HG03460 (cell line): ENCODE results near the gene HSCB.
"Not testable (repeated sequence)": the region's sequence is repeated elsewhere in the genome, so short reads cannot be mapped to it uniquely, and the experiment has no call there.

Experiments
- ATAC-seq: cut with Tn5 transposase; IDR thresholded peaks from one replicate; pipeline ENCODE4 v1.9.1; 2021; ENCODE audit not compliant: unreplicated experiment

The HSCB gene

DNA sequence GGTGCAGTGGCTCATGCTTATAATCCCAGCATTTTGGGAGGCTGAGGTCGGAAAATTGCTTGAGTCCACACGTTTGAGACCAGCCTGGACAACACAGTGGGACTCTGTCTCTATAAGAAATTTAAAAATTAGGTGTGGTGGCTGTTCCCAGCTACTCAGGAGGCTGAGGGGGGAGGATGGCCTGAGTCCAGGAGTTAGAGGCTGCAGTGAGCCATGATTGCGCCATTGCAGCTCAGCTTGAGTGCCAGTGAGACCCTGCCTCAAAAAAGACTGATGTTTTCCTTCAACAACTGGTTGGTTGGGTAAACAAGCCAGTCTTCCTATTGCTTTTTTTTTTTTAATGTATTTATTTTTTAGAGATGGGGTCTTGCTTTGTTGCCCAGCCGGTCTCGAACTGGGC lies 49.3 kb downstream of the HSCB start:
- ATAC-seq = no peak

- peak; percentile 61 for ATAC-seq
Observed at GRCh38 chr22:28791841-28792490, 50.1 kb downstream of the HSCB start.

- peak; percentile 34 for ATAC-seq
Observed at GRCh38 chr22:28792491-28793383, 50.9 kb downstream of the HSCB start.

- no peak for ATAC-seq
Observed at GRCh38 chr22:28793976-28794584, 52.2 kb downstream of the HSCB start.

DNA sequence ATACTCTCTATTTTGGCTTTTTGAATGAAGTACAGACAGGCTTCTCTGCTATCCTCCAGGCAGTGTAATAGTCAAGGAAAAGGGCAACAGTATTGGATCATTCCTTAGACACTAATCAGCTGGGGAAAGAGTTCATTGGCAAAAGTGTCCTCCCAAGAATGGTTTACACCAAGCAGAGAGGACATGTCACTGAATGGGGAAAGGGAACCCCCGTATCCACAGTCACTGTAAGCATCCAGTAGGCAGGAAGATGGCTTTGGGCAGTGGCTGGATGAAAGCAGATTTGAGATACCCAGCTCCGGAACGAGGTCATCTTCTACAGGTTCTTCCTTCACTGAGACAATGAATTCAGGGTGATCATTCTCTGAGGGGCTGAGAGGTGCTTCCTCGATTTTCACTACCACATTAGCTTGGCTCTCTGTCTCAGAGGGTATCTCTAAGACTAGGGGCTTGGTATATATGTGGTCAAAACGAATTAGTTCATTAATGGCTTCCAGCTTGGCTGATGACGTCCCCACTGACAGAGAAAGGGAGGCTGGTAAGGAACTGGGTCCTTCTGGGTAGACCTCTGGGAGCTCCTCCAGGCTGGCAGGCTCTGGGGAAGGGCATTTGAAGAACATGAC lies 53.3 kb downstream of the HSCB start:
- no peak for ATAC-seq

- no peak for ATAC-seq
Observed at GRCh38 chr22:28795932-28796856, 54.4 kb downstream of the HSCB start.

DNA sequence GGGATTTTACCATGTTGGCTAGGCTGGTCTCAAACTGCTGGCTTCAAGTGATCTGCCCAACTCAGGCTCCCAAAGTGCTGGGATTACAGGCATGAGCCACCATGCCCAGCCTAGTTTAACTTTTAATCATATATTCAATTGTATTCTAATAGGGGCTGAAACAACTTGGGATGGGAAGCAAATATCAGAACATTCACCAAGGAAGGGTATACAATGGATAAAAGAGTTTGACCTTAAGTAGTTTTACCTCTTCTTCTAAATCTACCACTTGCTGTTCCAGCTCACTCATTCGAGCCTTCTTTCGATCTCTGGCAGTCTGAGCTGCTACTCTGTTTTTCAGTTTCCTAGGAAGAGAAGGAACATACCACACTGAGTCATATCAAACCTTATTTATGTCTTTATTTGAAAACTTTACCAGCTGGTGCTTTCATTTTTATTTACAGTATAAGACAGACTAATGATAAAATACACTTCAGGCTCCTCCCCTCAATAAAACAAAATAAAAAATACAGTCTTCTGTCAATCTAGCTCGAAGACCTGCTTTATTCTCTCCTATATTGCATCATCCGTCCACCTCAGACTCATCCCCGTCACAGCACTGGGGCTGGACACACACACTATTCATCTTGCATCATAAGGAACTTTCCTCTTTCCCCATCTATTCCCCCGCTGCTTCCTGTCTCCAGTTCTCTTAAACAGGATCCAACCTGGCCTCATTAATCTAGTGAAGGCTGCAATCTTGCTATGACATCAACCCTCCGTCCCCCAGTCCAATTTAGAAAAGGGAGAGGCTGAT lies 57.2 kb downstream of the HSCB start:
- ATAC-seq = no peak

GRCh38 chr22:28799606-28800307 lies 57.9 kb downstream of the HSCB start:
- peak; percentile 29 for ATAC-seq

- ATAC-seq = peak; percentile 79
Observed at GRCh38 chr22:28800308-28801041, 58.6 kb downstream of the HSCB start, which contains the start of gene XBP1. XBP1 (minus strand) TSS chr22:28800569.

- ATAC-seq = no peak
Observed at GRCh38 chr22:28801845-28802594, 60.2 kb downstream of the HSCB start.

- ATAC-seq = no peak
Observed at GRCh38 chr22:28802595-28803123, 60.8 kb downstream of the HSCB start.

GRCh38 chr22:28805426-28805825 lies 63.6 kb downstream of the HSCB start:
- not testable (repeated sequence) for ATAC-seq
